ENCODE measurements around the gene OCRL.

DNA sequence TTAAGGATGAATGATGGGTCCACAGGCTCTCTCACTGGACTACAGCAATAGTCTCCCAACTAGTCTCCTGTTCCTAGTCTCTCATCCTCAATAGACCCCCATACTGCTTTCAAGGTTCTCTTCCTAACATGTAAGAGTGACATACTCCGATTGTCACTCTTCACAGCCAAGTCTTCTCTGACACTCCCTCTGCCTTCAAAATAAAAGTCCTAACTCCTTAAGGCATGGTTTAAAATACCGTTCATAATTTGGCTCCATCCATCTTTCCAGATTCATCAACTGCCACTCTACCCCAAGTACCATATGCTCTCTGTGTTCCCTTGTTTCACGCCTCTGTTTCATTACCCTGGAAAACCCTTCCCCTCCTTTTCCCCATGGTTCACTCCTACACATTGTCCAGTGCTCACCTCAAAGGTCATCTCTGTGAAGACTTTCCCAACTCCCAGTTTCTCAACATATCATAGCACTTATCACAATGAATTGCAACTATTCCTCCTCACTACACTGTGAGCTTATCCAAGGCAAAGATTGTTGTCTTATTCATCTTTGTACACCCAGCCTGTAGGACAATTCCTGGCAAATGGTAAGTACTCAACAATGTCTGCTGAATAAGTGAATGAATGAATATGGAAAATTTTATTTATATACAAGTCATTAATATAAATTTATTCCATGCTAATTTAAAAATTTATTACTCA, 42.8 kb upstream of the OCRL start:
- TF ChIP-seq POLR2AphosphoS5 (IDR thresholded peaks at IDR 0.05; ENCODE audit: low read depth, low read length) (no peak), REST (IDR thresholded peaks at IDR 0.05; ENCODE audit: insufficient read depth in 1 of 2, low read depth in 2 of 2, low read length in 2 of 2) (no peak), TAF1 (IDR thresholded peaks at IDR 0.05; ENCODE audit: borderline replicate concordance, insufficient read depth, low read length) (no peak), SIN3A (IDR thresholded peaks at IDR 0.05; ENCODE audit: borderline replicate concordance, insufficient read depth, low read length) (no peak), FOXP2 (optimal IDR thresholded peaks at IDR 0.05; ENCODE audit: borderline replicate concordance, extremely low read depth, extremely low read length, insufficient read depth) (no peak)
